Thyroid gland (tissue), 4 donors: ENCODE measurements around the gene PITPNC1.

Experiments
- CTCF ChIP-seq, 6 experiments: fragments of 200-600 bp in 3 of 6; fragments of 450-650 bp in 3 of 6; sonication (generic) in 3 of 6; IDR thresholded peaks; one replicate each; pipeline ENCODE4 v1.5.1; 2016 to 2019; ENCODE audit warnings: antibody characterized with exemption in 6 of 6, mild to moderate bottlenecking in 2 of 6, inconsistent platforms in 1 of 6, moderate library complexity in 1 of 6
- POLR2A ChIP-seq, 2 donors: fragments of 450-650 bp; IDR thresholded peaks; one replicate each; pipeline ENCODE4 v1.6.1; 2017; ENCODE audit warnings: antibody characterized with exemption in 2 of 2, mild to moderate bottlenecking in 2 of 2, moderate library complexity in 1 of 2

- no peak for TF ChIP-seq CTCF (IDR thresholded peaks at IDR 0.05)
- no peak for TF ChIP-seq POLR2A (IDR thresholded peaks at IDR 0.05)
Measured at GRCh38 chr17:67742025-67742424, 364.9 kb downstream of the PITPNC1 start.
